Measurements from ENCODE around the gene ROGDI.

Gene ROGDI

GRCh38 chr16:4801962-4802658, at the start of gene ROGDI:
TSS of gene ROGDI (minus strand) at chr16:4802633. CDS start at chr16:4802571, 62 bp downstream.
- FAIRE-seq: no peak

GRCh38 chr16:4850211-4850610, 47.8 kb upstream of the ROGDI start:
- DNase-seq (ENCODE audit: insufficient read length, low spot score) (no peak), FAIRE-seq (no peak)

More at GRCh38 chr16:4801962-4802658, at the start of gene ROGDI:
- DNase-seq (ENCODE audit: insufficient read length, low spot score): peak; percentile 65

- FAIRE-seq (no peak), DNase-seq (ENCODE audit: insufficient read length, low spot score) (peak; percentile 32)
Observed at GRCh38 chr16:4847774-4848587, 45.5 kb upstream of the ROGDI start.

GRCh38 chr16:4846901-4847773, 44.7 kb upstream of the ROGDI start, which contains the start of the genes GLYR1 and UBN1:
TSS of gene GLYR1 (minus strand) at chr16:4847288. CDS start at chr16:4847265, 23 bp downstream.
TSS of gene UBN1 (plus strand) at chr16:4847481. CDS start at chr16:4852918, 5,437 bp downstream.
- FAIRE-seq: peak; percentile 90

GRCh38 chr16:4846503-4846900, 44.1 kb upstream of the ROGDI start:
- DNase-seq (ENCODE audit: insufficient read length, low spot score) (peak; percentile 32), FAIRE-seq (no peak)

More at GRCh38 chr16:4846901-4847773, 44.7 kb upstream of the ROGDI start, which contains the start of the genes GLYR1 and UBN1:
- peak; percentile 97 for DNase-seq (ENCODE audit: insufficient read length, low spot score)

GRCh38 chr16:4840984-4841383, 38.6 kb upstream of the ROGDI start:
- DNase-seq (ENCODE audit: insufficient read length, low spot score) (no peak), FAIRE-seq (no peak)

- FAIRE-seq (no peak), DNase-seq (ENCODE audit: insufficient read length, low spot score) (no peak)
Observed at GRCh38 chr16:4839942-4840341, 37.5 kb upstream of the ROGDI start.

- DNase-seq (ENCODE audit: insufficient read length, low spot score): no peak
- FAIRE-seq: no peak
Observed at GRCh38 chr16:4837733-4838501, 35.5 kb upstream of the ROGDI start.

GRCh38 chr16:4836727-4837126, 34.3 kb upstream of the ROGDI start:
- DNase-seq (ENCODE audit: insufficient read length, low spot score): no peak
- FAIRE-seq: no peak

- FAIRE-seq (no peak), DNase-seq (ENCODE audit: insufficient read length, low spot score) (no peak)
Observed at GRCh38 chr16:4833584-4833983, 31.2 kb upstream of the ROGDI start.

- no peak for DNase-seq (ENCODE audit: insufficient read length, low spot score)
- FAIRE-seq: no peak
Observed at GRCh38 chr16:4832698-4833343, 30.4 kb upstream of the ROGDI start.

GRCh38 chr16:4831616-4832015, 29.2 kb upstream of the ROGDI start:
- no peak for DNase-seq (ENCODE audit: insufficient read length, low spot score)
- FAIRE-seq: no peak

GRCh38 chr16:4830408-4830807, 28.0 kb upstream of the ROGDI start:
- FAIRE-seq: no peak
- DNase-seq (ENCODE audit: insufficient read length, low spot score): no peak

- DNase-seq (ENCODE audit: insufficient read length, low spot score) (no peak), FAIRE-seq (no peak)
Observed at GRCh38 chr16:4828567-4829321, 26.3 kb upstream of the ROGDI start.

- no peak for FAIRE-seq
- no peak for DNase-seq (ENCODE audit: insufficient read length, low spot score)
Observed at GRCh38 chr16:4826980-4827379, 24.5 kb upstream of the ROGDI start.

GRCh38 chr16:4826526-4826925, 24.1 kb upstream of the ROGDI start:
- no peak for DNase-seq (ENCODE audit: insufficient read length, low spot score)
- no peak for FAIRE-seq

GRCh38 chr16:4825196-4825595, 22.8 kb upstream of the ROGDI start:
- FAIRE-seq (no peak), DNase-seq (ENCODE audit: insufficient read length, low spot score) (no peak)

GRCh38 chr16:4820652-4821051, 18.2 kb upstream of the ROGDI start:
- no peak for FAIRE-seq
- no peak for DNase-seq (ENCODE audit: insufficient read length, low spot score)
